ENCODE data around the gene RAB15. TPM values are rescaled to one million over a fixed set of nuclear protein-coding genes. Genes with fewer than 3 reads are reported as not detected.
A peak's percentile ranks its signal among the peaks of the same experiment; 100 is the strongest.
"Not testable (repeated sequence)": the region's sequence is repeated elsewhere in the genome, so short reads cannot be mapped to it uniquely, and the experiment has no call there.

RAB15 gene
- polyA plus RNA-seq, 3 donors: 1.8 to 6.5 (median 4.0) TPM

GRCh38 chr14:64927031-64927430, 45.1 kb downstream of the RAB15 start:
- 69 to 92% (median 83%) methylated on average over 3 of the region's 3 CpGs for whole genome bisulfite sequencing, 3 donors
- no peak overlapping the region for H3K27ac ChIP-seq (ENCODE audit: low read depth, low read length)

GRCh38 chr14:64926398-64926995, 45.6 kb downstream of the RAB15 start:
- H3K27ac ChIP-seq (ENCODE audit: low read depth, low read length): no peak overlapping the region
- WGBS, 3 donors: 78 to 87% (median 78%) methylated on average over 4 of the region's 4 CpGs

- 84 to 91% (median 91%) methylated on average over 3 of the region's 3 CpGs for WGBS, 3 donors
- H3K27ac ChIP-seq (ENCODE audit: low read depth, low read length): no peak overlapping the region
Observed at GRCh38 chr14:64923015-64923414, 49.1 kb downstream of the RAB15 start.

GRCh38 chr14:64920465-64920864, 51.7 kb downstream of the RAB15 start:
- 69 to 84% (median 74%) methylated on average over 2 of the region's 2 CpGs for WGBS, 3 donors

GRCh38 chr14:64919618-64920017, 52.5 kb downstream of the RAB15 start:
- 78 to 93% (median 89%) methylated on average over 5 of the region's 5 CpGs for WGBS, 3 donors
- no peak overlapping the region for H3K27ac ChIP-seq (ENCODE audit: low read depth, low read length)

More at GRCh38 chr14:64920465-64920864, 51.7 kb downstream of the RAB15 start:
- H3K27ac ChIP-seq (ENCODE audit: low read depth, low read length): no peak overlapping the region

GRCh38 chr14:64919215-64919614, 52.9 kb downstream of the RAB15 start:
- no peak overlapping the region for H3K27ac ChIP-seq (ENCODE audit: low read depth, low read length)

- H3K27ac ChIP-seq (ENCODE audit: low read depth, low read length): no peak overlapping the region
- 84 to 94% (median 89%) methylated on average over 4 of the region's 4 CpGs for WGBS, 3 donors
Observed at GRCh38 chr14:64918216-64918615, 53.9 kb downstream of the RAB15 start.

GRCh38 chr14:64915797-64916196, 56.3 kb downstream of the RAB15 start:
- no peak overlapping the region for H3K27ac ChIP-seq (ENCODE audit: low read depth, low read length)
- 66 to 84% (median 72%) methylated on average over 2 of the region's 2 CpGs for WGBS, 3 donors

GRCh38 chr14:64915029-64915424, 57.1 kb downstream of the RAB15 start:
- H3K27ac ChIP-seq (ENCODE audit: low read depth, low read length): peak overlapping the region; percentile 93
- 25 to 32% (median 26%) methylated on average over 4 of the region's 4 CpGs for WGBS, 3 donors

- peak within 1 kb of the TSS; percentile 93 for H3K27ac ChIP-seq (ENCODE audit: low read depth, low read length)
- 0 to 1% (median 0%) methylated on average over 45 to 49 of the region's 49 CpGs for WGBS, 3 donors
Observed at GRCh38 chr14:64914237-64915028, 57.7 kb downstream of the RAB15 start, which contains the start of gene CHURC1. CHURC1 (plus strand) TSS chr14:64914455; CDS start chr14:64914496, 41 bp downstream.

GRCh38 chr14:64913477-64913876, 58.7 kb downstream of the RAB15 start:
- 17 to 27% (median 21%) methylated on average over 1 of the region's 5 CpGs for WGBS, 3 donors
- not testable (repeated sequence) for H3K27ac ChIP-seq (ENCODE audit: low read depth, low read length)

- 0 to 52% (median 5%) methylated on average over 1 of the region's 1 CpG for WGBS, 3 donors
- H3K27ac ChIP-seq (ENCODE audit: low read depth, low read length): no peak overlapping the region
Observed at GRCh38 chr14:64912261-64912660, 59.9 kb downstream of the RAB15 start.

- WGBS, 3 donors: 19 to 28% (median 27%) methylated on average over 3 of the region's 3 CpGs
- no peak overlapping the region for H3K27ac ChIP-seq (ENCODE audit: low read depth, low read length)
Observed at GRCh38 chr14:64910847-64911495, 61.2 kb downstream of the RAB15 start.

- no peak overlapping the region for H3K27ac ChIP-seq (ENCODE audit: low read depth, low read length)
- WGBS, 3 donors: 42 to 79% (median 44%) methylated on average over 6 of the region's 6 CpGs
Observed at GRCh38 chr14:64906022-64906421, 66.1 kb downstream of the RAB15 start.

GRCh38 chr14:64899958-64900357, 72.2 kb downstream of the RAB15 start:
- 61 to 82% (median 65%) methylated on average over 1 of the region's 1 CpG for WGBS, 3 donors

More at GRCh38 chr14:64899958-64900357, 72.2 kb downstream of the RAB15 start:
- no peak overlapping the region for H3K27ac ChIP-seq (ENCODE audit: low read depth, low read length)

Other genes starting within 250 kb of the RAB15 start
- 1 to 10 TPM; 1.1 to 3.0 (median 2.5) TPM for gene SPTB, start 92.4 kb downstream of the RAB15 start, polyA plus RNA-seq
- 10 to 100 TPM; 20.3 to 52.4 (median 46.9) TPM for gene CHURC1, start 57.9 kb downstream of the RAB15 start, polyA plus RNA-seq
- gene GPX2, start 29.6 kb downstream of the RAB15 start, polyA plus RNA-seq: 10 to 100 TPM in 1 of 3 donors, 1 to 10 TPM in 2; 2.9 to 24.8 (median 3.3) TPM
- gene FNTB, start 14.6 kb upstream of the RAB15 start, polyA plus RNA-seq: 10 to 100 TPM in 1 of 3 donors, 1 to 10 TPM in 2; 6.8 to 10.7 (median 7.2) TPM
- gene MAX, start 130.2 kb upstream of the RAB15 start, polyA plus RNA-seq: 10 to 100 TPM; 15.1 to 71.4 (median 35.3) TPM

All from adipose tissue (tissue), 3 donors.